Esophagus muscularis mucosa (tissue), 4 donors: ENCODE measurements around the gene IRX4. TPM values are rescaled to one million over a fixed set of nuclear protein-coding genes. Genes with fewer than 3 reads are reported as not detected.

Experiments used
- DNase-seq: peaks from one replicate; pipeline ENCODE4 v3.0.0-alpha.2; 2017; ENCODE audit errors: extremely low spot score
- H3K27ac ChIP-seq, 4 donors: fragments of 200-600 bp; sonication (generic); replicated peaks in 1 of 4; 1 replicate in 3 of 4; 2 replicates in 1 of 4; pipeline ENCODE4 v1.5.1; 2016 to 2019; ENCODE audit warnings: mild to moderate bottlenecking in 1 of 4
- H3K27me3 ChIP-seq, 4 donors: fragments of 200-600 bp; sonication (generic); one replicate each; pipeline versions ENCODE4 v1.5.1 to v1.6.0; 2016 to 2019
- H3K36me3 ChIP-seq, 4 donors: fragments of 200-600 bp; sonication (generic); one replicate each; pipeline ENCODE4 v1.5.1; 2016 to 2019
- H3K4me1 ChIP-seq, 4 donors: fragments of 200-600 bp; sonication (generic); one replicate each; pipeline ENCODE4 v1.5.1; 2016 to 2019
- H3K4me3 ChIP-seq, 4 donors: fragments of 200-600 bp; sonication (generic); 1 replicate in 2 of 4; 2 replicates in 2 of 4; pipeline ENCODE4 v1.5.1; 2016 to 2019; ENCODE audit warnings: mild to moderate bottlenecking in 4 of 4, moderate library complexity in 1 of 4
- H3K9me3 ChIP-seq, 4 donors: fragments of 200-600 bp; sonication (generic); 1 replicate in 3 of 4; 2 replicates in 1 of 4; pipeline ENCODE4 v1.5.1; 2016 to 2019
- CTCF ChIP-seq, 3 experiments: fragments of 200-600 bp in 2 of 3; fragments of 450-650 bp in 1 of 3; sonication (generic) in 2 of 3; IDR thresholded peaks; one replicate each; pipeline ENCODE4 v1.5.1; 2017 to 2019; ENCODE audit warnings: antibody characterized with exemption in 3 of 3, mild to moderate bottlenecking in 2 of 3, moderate library complexity in 1 of 3
- EP300 ChIP-seq: sonication (generic); formaldehyde crosslinking; IDR thresholded peaks from one replicate; pipeline ENCODE4 v1.6.1; 2017; ENCODE audit warnings: antibody characterized with exemption
- POLR2A ChIP-seq: fragments of 450-650 bp; IDR thresholded peaks from one replicate; pipeline ENCODE4 v1.6.1; 2017; ENCODE audit warnings: antibody characterized with exemption, moderate library complexity, mild to moderate bottlenecking, low read depth
- POLR2AphosphoS5 ChIP-seq, 2 donors: sonication (generic); formaldehyde crosslinking; IDR thresholded peaks; one replicate each; pipeline ENCODE4 v1.6.1; 2017; ENCODE audit warnings: antibody characterized with exemption in 2 of 2
- WGBS: methylation state at CpG from one replicate; pipeline ENCODE4 v1.1.5; 2018; 5-methylcytosine and 5-hydroxymethylcytosine counted together
- intact Hi-C: fragments of 100-400 bp; cut with DNase I; formaldehyde crosslinking; loops from one replicate; pipeline ENCODE4 v1.15.1; 2023
- total RNA-seq, 4 donors: library from RNA; depleted of rRNA; stranded (reverse); fragments of >200 nt; gene quantifications; one replicate each; pipeline versions ENCODE4 v1.1.0 to v1.2.1, GENCODE V29; 2016

The IRX4 gene
- total RNA-seq, 4 donors from 2014 or later = not detected

- H3K9me3 ChIP-seq = peaks cover 0 to 32% (median 20%) of the 10 kb centered on the region in 4 donors
- TF ChIP-seq POLR2A (no peak), POLR2AphosphoS5 (IDR thresholded peaks at IDR 0.05) (no peak), CTCF (IDR thresholded peaks at IDR 0.05) (no peak), EP300 (no peak)
- intact Hi-C loops = no loop called here
- no peaks in the 10 kb centered on the region for H3K36me3 ChIP-seq
- peaks cover 0 to 50% (median 2%) of the 10 kb centered on the region in 4 donors for H3K27me3 ChIP-seq
- no peak overlapping the region for H3K4me3 ChIP-seq
- no peaks in the 10 kb centered on the region for H3K4me1 ChIP-seq
- no peak for DNase-seq
- WGBS = 74% methylated on average over 5 of the region's 5 CpGs
- no peak overlapping the region for H3K27ac ChIP-seq
These were observed 19.3 kb upstream of the IRX4 start for GRCh38 chr5:1901983-1902382.

GRCh38 chr5:1901061-1901460 lies 18.3 kb upstream of the IRX4 start:
- intact Hi-C loops = no loop called here
- no peak for DNase-seq
- Histone ChIP-seq H3K27ac (no peak overlapping the region), H3K4me1 (no peaks in the 10 kb centered on the region), H3K36me3 (no peaks in the 10 kb centered on the region), H3K4me3 (no peak overlapping the region), H3K27me3 (peaks cover 0 to 59% (median 2%) of the 10 kb centered on the region in 4 donors), H3K9me3 (peaks cover 0 to 31% (median 19%) of the 10 kb centered on the region in 4 donors)
- WGBS = 74% methylated on average over 5 of the region's 5 CpGs
- TF ChIP-seq CTCF (IDR thresholded peaks at IDR 0.05) (no peak), POLR2AphosphoS5 (IDR thresholded peaks at IDR 0.05) (no peak), EP300 (no peak), POLR2A (no peak)

- Histone ChIP-seq H3K4me1 (no peaks in the 10 kb centered on the region), H3K27ac (no peak overlapping the region), H3K27me3 (peaks cover 0 to 67% (median 2%) of the 10 kb centered on the region in 4 donors), H3K36me3 (no peaks in the 10 kb centered on the region), H3K4me3 (no peak overlapping the region), H3K9me3 (peaks cover 0 to 13% (median 5%) of the 10 kb centered on the region in 4 donors)
- no peak for DNase-seq
- intact Hi-C loops = no loop called here
- no peak for TF ChIP-seq POLR2AphosphoS5 (IDR thresholded peaks at IDR 0.05)
- TF ChIP-seq CTCF (IDR thresholded peaks at IDR 0.05) = no peak
- no peak for TF ChIP-seq EP300
- WGBS = 71% methylated on average over 5 of the region's 5 CpGs
These were observed 16.5 kb upstream of the IRX4 start for GRCh38 chr5:1899201-1899600.

GRCh38 chr5:1897816-1898450 lies 15.2 kb upstream of the IRX4 start:
- Histone ChIP-seq H3K27ac (no peak overlapping the region), H3K27me3 (peaks cover 0 to 73% (median 0%) of the 10 kb centered on the region in 4 donors), H3K4me1 (no peaks in the 10 kb centered on the region), H3K4me3 (no peak overlapping the region), H3K36me3 (no peaks in the 10 kb centered on the region), H3K9me3 (peaks cover 0 to 12% (median 2%) of the 10 kb centered on the region in 4 donors)
- intact Hi-C loops = no loop called here
- no peak for DNase-seq
- TF ChIP-seq CTCF (IDR thresholded peaks at IDR 0.05) = no peak
- TF ChIP-seq POLR2AphosphoS5 (IDR thresholded peaks at IDR 0.05) = no peak
- no peak for TF ChIP-seq POLR2A
- no peak for TF ChIP-seq EP300
- WGBS = 91% methylated on average over 16 of the region's 18 CpGs

- Histone ChIP-seq H3K4me3 (no peak overlapping the region), H3K4me1 (no peaks in the 10 kb centered on the region), H3K27ac (no peak overlapping the region), H3K36me3 (no peaks in the 10 kb centered on the region), H3K27me3 (peaks cover 0 to 78% (median 0%) of the 10 kb centered on the region in 4 donors), H3K9me3 (peaks cover 0 to 12% (median 2%) of the 10 kb centered on the region in 4 donors)
- TF ChIP-seq CTCF (IDR thresholded peaks at IDR 0.05) = no peak
- no peak for TF ChIP-seq EP300
- TF ChIP-seq POLR2A = no peak
- no peak for TF ChIP-seq POLR2AphosphoS5 (IDR thresholded peaks at IDR 0.05)
- no peak for DNase-seq
- 98% methylated on average over 7 of the region's 11 CpGs for WGBS
- intact Hi-C loops = no loop called here
These were observed 14.7 kb upstream of the IRX4 start for GRCh38 chr5:1897386-1897785.
